ENCODE results near the gene C2CD4C. TPM values are rescaled to one million over a fixed set of nuclear protein-coding genes. Genes with fewer than 3 reads are reported as not detected.

C2CD4C gene
- total RNA-seq, 1 experiment from 2014 or later, result 0.43 TPM

- DNase-seq, result no peak
- Mint-ChIP-seq H3K27me3 (ENCODE audit: insufficient read depth, unreplicated experiment) (no peaks in the 10 kb centered on the region), H3K9me3 (ENCODE audit: unreplicated experiment) (no peaks in the 10 kb centered on the region), H3K27ac (ENCODE audit: unreplicated experiment) (no peak overlapping the region), H3K36me3 (ENCODE audit: insufficient read depth, unreplicated experiment) (no peaks in the 10 kb centered on the region), H3K4me3 (ENCODE audit: unreplicated experiment) (no peak overlapping the region), H3K4me1 (ENCODE audit: low read depth, unreplicated experiment) (no peaks in the 10 kb centered on the region)
- TF ChIP-seq CTCF (IDR thresholded peaks at IDR 0.05; ENCODE audit: insufficient read depth in 1 of 2, low read depth in 1 of 2, low read length in 1 of 2, severe bottlenecking in 1 of 2, unreplicated experiment in 1 of 2), result no peak
- CTCF ChIA-PET, result interaction anchor here (0.6 to 1.1 kb wide), 2 partner anchors 10 to 65 kb away, joined by 4 read pairs; no protein-coding TSS in a partner anchor
- no peaks in the 10 kb centered on the region for H3K9me3 ChIP-seq
- H3K27me3 ChIP-seq (replicated peaks; ENCODE audit: control insufficient read depth, insufficient read depth, low read length), result no peaks in the 10 kb centered on the region
- no peak overlapping the region for H3K4me3 ChIP-seq (ENCODE audit: low read depth, low read length)
- intact Hi-C loops (cut with micrococcal nuclease; ENCODE audit: unreplicated experiment), result no loop called here
- no peaks in the 10 kb centered on the region for H3K4me1 ChIP-seq
- no TSS peak for BruUV-seq (replicated peaks)
- POLR2A ChIA-PET, result no interaction called here
- H3K36me3 ChIP-seq (ENCODE audit: control insufficient read depth, insufficient read depth, low read length), result no peaks in the 10 kb centered on the region
These were observed 13.4 kb upstream of the C2CD4C start for GRCh38 chr19:422213-422916.

DNA sequence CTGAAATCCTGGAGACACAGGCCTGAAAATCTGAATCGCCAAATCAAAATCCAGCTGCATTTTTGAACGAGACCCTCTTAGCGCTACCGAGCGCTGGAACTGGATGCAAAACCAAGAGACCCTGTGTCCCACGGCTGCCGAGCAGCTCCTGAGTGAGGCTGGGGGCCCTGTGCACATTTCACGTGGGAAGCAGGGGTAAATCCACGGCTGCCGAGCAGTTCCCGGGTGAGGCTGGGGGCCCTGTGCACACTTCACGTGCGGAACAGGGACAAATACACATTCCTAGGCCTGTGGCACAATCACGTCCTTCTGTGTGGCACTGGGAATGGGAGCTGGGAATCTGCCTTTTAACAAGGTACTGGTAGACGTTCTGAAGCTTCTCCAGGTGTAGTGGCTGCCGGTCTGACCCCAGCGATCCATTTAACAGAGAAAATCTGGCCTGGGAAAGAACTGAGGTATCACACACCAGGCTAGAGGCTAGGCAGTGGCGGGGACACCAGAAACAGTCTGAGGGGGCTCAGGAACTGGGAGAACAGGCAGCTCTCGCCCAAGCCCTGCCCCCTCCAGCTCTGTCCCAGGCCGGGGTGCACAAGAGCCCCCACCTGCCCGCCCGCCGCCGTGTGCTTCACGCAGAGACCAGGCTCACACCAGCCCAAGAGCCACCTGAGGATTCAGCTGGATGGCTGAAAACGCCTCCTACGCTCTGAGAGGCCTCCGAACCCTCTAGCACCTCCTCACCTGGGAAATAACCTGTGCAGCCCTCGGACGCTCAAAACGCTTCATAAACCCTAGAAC lies 11.0 kb upstream of the C2CD4C start:
- DNase-seq, result no peak
- no peak overlapping the region for H3K4me3 ChIP-seq (ENCODE audit: low read depth, low read length)
- H3K4me1 ChIP-seq, result no peaks in the 10 kb centered on the region
- no peaks in the 10 kb centered on the region for H3K9me3 ChIP-seq
- no peaks in the 10 kb centered on the region for H3K36me3 ChIP-seq (ENCODE audit: control insufficient read depth, insufficient read depth, low read length)
- intact Hi-C loops (cut with micrococcal nuclease; ENCODE audit: unreplicated experiment), result no loop called here
- Mint-ChIP-seq H3K4me1 (ENCODE audit: low read depth, unreplicated experiment) (no peaks in the 10 kb centered on the region), H3K27ac (ENCODE audit: unreplicated experiment) (no peak overlapping the region), H3K9me3 (ENCODE audit: unreplicated experiment) (no peaks in the 10 kb centered on the region), H3K36me3 (ENCODE audit: insufficient read depth, unreplicated experiment) (no peaks in the 10 kb centered on the region), H3K4me3 (ENCODE audit: unreplicated experiment) (no peak overlapping the region), H3K27me3 (ENCODE audit: insufficient read depth, unreplicated experiment) (no peaks in the 10 kb centered on the region)
- BruUV-seq (replicated peaks), result no TSS peak
- no peak for TF ChIP-seq CTCF (IDR thresholded peaks at IDR 0.05; ENCODE audit: insufficient read depth in 1 of 2, low read depth in 1 of 2, low read length in 1 of 2, severe bottlenecking in 1 of 2, unreplicated experiment in 1 of 2)
- no peaks in the 10 kb centered on the region for H3K27me3 ChIP-seq (replicated peaks; ENCODE audit: control insufficient read depth, insufficient read depth, low read length)
- ChIA-PET POLR2A (no interaction called here), CTCF (no interaction called here)

DNA sequence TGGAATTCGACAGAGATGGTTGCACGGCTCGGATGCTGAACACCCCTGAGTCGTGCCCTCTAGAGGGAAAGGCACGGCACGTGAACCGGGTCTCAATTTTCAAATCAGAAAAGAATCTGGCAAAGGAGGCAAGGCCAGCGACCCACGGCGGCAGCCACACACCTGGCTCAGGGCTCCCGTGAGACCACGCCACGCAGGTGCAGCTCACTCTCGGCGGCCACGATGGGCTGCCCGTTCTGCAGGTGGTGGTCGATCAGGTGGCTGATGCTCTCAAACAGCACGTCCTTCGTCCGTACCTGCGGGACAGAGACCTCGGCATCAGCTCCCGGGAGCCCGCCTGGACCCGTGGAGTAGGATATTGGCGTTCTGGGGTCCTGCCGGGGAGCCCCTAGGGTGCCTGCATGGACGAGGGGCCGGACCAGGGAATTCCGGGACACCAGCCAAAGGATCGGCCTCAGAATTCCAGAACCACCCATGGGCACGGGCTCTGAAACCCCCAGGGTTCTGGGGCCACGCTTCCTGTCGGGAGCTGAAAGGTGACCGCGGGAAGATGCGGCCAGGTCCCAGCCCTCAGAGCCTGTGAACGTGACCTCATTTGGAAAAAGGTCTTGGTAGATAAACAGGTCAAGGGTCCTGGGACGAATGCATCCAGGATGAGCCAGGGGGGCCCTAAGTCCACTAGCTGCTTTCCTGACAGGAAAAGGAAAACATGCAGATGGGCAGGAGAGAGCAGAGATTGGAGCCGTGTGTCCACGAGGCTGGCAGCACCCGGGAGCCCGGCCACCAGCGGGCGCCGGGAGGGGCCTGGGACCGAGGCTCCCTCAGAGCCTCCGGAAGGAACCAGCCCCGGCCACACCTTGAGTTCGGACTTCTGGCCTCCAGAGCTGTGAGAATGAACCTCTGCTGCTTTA lies 10.1 kb upstream of the C2CD4C start:
- no TSS peak for BruUV-seq (replicated peaks)
- Histone ChIP-seq H3K9me3 (no peaks in the 10 kb centered on the region), H3K4me1 (no peaks in the 10 kb centered on the region), H3K36me3 (ENCODE audit: control insufficient read depth, insufficient read depth, low read length) (no peaks in the 10 kb centered on the region), H3K4me3 (ENCODE audit: low read depth, low read length) (no peak overlapping the region), H3K27me3 (replicated peaks; ENCODE audit: control insufficient read depth, insufficient read depth, low read length) (no peaks in the 10 kb centered on the region)
- ChIA-PET CTCF (no interaction called here), POLR2A (no interaction called here)
- intact Hi-C loops (cut with micrococcal nuclease; ENCODE audit: unreplicated experiment), result no loop called here
- Mint-ChIP-seq H3K27ac (ENCODE audit: unreplicated experiment) (no peak overlapping the region), H3K4me1 (ENCODE audit: low read depth, unreplicated experiment) (no peaks in the 10 kb centered on the region), H3K27me3 (ENCODE audit: insufficient read depth, unreplicated experiment) (no peaks in the 10 kb centered on the region), H3K36me3 (ENCODE audit: insufficient read depth, unreplicated experiment) (no peaks in the 10 kb centered on the region), H3K4me3 (ENCODE audit: unreplicated experiment) (no peak overlapping the region), H3K9me3 (ENCODE audit: unreplicated experiment) (no peaks in the 10 kb centered on the region)
- no peak for TF ChIP-seq CTCF (IDR thresholded peaks at IDR 0.05; ENCODE audit: insufficient read depth in 1 of 2, low read depth in 1 of 2, low read length in 1 of 2, severe bottlenecking in 1 of 2, unreplicated experiment in 1 of 2)
- no peak for DNase-seq

Measured in Caco-2 (cell line).